ENCODE data around the gene SET. TPM values are rescaled to one million over a fixed set of nuclear protein-coding genes. Genes with fewer than 3 reads are reported as not detected.
"Not testable (repeated sequence)": the region's sequence is repeated elsewhere in the genome, so short reads cannot be mapped to it uniquely, and the experiment has no call there.

Gene SET
- total RNA-seq, 1 donor from 2014 or later: 382 TPM

DNA sequence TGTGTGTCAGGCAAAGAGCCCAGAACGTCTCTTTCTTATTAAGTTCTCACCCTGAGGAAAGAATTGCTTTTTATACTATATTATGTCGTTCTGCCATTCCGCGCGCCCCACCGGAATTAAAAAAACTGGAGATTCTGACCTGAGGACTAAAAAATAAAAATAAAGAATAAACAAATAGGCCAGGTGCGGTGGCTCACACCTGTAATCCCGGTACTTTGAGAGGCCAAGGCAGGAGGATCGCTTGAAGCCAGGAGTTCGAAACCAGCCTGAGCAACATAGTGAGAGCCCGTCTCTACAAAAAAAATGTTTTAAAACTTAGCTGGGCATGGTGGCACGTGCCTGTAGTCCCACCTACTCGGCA lies 31.7 kb upstream of the SET start:
- Mint-ChIP-seq H3K4me1 (ENCODE audit: unreplicated experiment) (peaks cover 20% of the 10 kb centered on the region), H3K4me3 (ENCODE audit: unreplicated experiment) (peak overlapping the region; percentile 85), H3K9me3 (ENCODE audit: unreplicated experiment) (no peaks in the 10 kb centered on the region), H3K36me3 (ENCODE audit: unreplicated experiment) (peaks cover 5% of the 10 kb centered on the region), H3K27me3 (ENCODE audit: unreplicated experiment) (no peaks in the 10 kb centered on the region), H3K27ac (ENCODE audit: unreplicated experiment) (peak overlapping the region; percentile 100)
- no peak for DNase-seq (ENCODE audit: extremely low spot score, unreplicated experiment)
- TF ChIP-seq, protein P1, sequence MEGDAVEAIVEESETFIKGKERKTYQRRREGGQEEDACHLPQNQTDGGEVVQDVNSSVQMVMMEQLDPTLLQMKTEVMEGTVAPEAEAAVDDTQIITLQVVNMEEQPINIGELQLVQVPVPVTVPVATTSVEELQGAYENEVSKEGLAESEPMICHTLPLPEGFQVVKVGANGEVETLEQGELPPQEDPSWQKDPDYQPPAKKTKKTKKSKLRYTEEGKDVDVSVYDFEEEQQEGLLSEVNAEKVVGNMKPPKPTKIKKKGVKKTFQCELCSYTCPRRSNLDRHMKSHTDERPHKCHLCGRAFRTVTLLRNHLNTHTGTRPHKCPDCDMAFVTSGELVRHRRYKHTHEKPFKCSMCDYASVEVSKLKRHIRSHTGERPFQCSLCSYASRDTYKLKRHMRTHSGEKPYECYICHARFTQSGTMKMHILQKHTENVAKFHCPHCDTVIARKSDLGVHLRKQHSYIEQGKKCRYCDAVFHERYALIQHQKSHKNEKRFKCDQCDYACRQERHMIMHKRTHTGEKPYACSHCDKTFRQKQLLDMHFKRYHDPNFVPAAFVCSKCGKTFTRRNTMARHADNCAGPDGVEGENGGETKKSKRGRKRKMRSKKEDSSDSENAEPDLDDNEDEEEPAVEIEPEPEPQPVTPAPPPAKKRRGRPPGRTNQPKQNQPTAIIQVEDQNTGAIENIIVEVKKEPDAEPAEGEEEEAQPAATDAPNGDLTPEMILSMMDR (IDR thresholded peaks at IDR 0.05): no peak

DNA sequence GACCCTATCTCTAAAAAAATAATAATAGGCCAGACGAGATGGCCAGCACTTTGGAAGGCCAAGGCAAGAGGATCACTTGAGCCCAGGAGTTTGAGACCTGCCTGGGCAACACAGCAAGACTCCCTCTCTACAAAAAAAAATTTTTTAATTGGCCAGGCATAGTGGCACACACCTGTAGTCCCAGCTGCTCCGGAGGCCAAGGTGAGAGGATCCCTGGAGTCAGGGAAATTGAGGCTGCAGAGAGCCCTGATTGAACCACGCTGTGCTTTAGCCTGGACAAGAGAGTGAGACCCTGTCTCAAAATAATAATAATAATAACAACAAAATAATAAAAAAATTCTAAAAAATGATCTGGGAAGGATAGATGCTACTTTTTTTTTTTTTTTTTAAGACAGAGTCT lies 31.2 kb upstream of the SET start:
- peak overlapping the region; percentile 100 for H3K27ac Mint-ChIP-seq (ENCODE audit: unreplicated experiment)
- H3K27me3 Mint-ChIP-seq (ENCODE audit: unreplicated experiment): no peaks in the 10 kb centered on the region
- peaks cover 20% of the 10 kb centered on the region for H3K4me1 Mint-ChIP-seq (ENCODE audit: unreplicated experiment)
- TF ChIP-seq, protein P1 (IDR thresholded peaks at IDR 0.05): no peak
- DNase-seq (ENCODE audit: extremely low spot score, unreplicated experiment): no peak
- peaks cover 5% of the 10 kb centered on the region for H3K36me3 Mint-ChIP-seq (ENCODE audit: unreplicated experiment)
- no peaks in the 10 kb centered on the region for H3K9me3 Mint-ChIP-seq (ENCODE audit: unreplicated experiment)
- H3K4me3 Mint-ChIP-seq (ENCODE audit: unreplicated experiment): no peak overlapping the region

DNA sequence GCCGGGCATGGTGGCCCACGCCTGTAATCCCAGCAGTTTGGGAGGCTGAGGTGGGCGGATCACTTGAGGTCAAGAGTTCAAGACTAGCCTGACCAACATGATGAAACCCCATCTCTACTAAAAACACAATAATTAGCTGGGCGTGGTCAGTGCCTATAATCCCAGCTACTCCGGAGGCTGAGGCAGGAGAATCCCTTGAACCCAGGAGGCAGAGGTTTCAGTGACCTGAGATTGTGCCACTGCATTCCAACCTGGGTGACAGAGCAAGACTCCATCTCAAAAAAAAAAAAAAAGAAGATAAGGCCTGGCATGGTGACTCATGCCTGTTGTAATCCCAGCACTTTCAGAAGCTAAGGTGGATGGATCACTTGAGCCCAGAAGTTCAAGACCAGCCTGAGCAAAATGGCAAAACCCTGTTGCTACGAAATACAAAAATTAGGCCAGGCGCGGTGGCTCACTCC lies 22.5 kb upstream of the SET start:
- not testable (repeated sequence) for H3K4me1 Mint-ChIP-seq (ENCODE audit: unreplicated experiment); H3K36me3 Mint-ChIP-seq (ENCODE audit: unreplicated experiment); DNase-seq (ENCODE audit: extremely low spot score, unreplicated experiment); H3K27ac Mint-ChIP-seq (ENCODE audit: unreplicated experiment); H3K4me3 Mint-ChIP-seq (ENCODE audit: unreplicated experiment); H3K27me3 Mint-ChIP-seq (ENCODE audit: unreplicated experiment); H3K9me3 Mint-ChIP-seq (ENCODE audit: unreplicated experiment)

DNA sequence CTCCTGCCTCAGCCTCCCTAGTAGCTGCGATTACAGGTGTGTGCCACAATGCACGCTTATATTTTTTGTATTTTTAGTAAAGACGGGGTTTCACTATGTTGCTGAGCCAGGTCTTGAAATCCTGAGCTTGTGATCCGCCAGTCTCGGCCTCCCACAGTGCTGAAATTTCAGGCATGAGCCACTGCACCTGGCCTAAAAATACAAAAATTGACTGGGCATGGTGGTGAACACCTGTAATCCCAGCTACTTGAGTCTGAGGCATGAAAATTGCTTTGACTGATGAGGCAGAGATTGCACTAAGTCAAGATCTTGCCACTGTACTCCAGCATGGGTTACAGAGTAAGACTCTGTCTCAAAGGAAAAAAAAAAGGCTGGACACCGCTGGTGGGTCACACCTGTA lies 19.2 kb upstream of the SET start:
- Mint-ChIP-seq H3K4me3 (ENCODE audit: unreplicated experiment) (no peak overlapping the region), H3K27ac (ENCODE audit: unreplicated experiment) (no peak overlapping the region), H3K27me3 (ENCODE audit: unreplicated experiment) (no peaks in the 10 kb centered on the region), H3K9me3 (ENCODE audit: unreplicated experiment) (no peaks in the 10 kb centered on the region), H3K36me3 (ENCODE audit: unreplicated experiment) (no peaks in the 10 kb centered on the region), H3K4me1 (ENCODE audit: unreplicated experiment) (no peaks in the 10 kb centered on the region)
- no peak for DNase-seq (ENCODE audit: extremely low spot score, unreplicated experiment)
- TF ChIP-seq, protein P1 (IDR thresholded peaks at IDR 0.05): no peak

DNA sequence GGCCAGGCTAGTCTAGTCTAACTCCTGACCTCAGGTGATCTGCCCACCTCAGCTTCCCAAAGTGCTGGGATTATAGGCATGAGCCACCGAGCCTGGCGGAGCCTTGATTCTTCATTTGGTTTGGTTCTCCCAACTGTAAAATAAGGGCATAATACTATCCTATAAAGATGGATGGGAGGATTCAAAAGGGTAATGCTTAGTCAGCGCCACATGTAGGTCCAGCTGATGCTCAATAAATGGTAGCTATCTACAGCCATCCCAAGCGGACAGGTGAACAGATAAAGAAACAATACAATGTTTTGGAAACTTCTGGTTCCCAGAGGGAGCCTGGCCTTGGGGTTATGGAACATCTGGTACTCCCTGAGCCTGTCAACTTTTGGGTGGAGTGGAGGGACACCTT lies 13.6 kb upstream of the SET start:
- Mint-ChIP-seq H3K27me3 (ENCODE audit: unreplicated experiment) (no peaks in the 10 kb centered on the region), H3K27ac (ENCODE audit: unreplicated experiment) (no peak overlapping the region), H3K36me3 (ENCODE audit: unreplicated experiment) (no peaks in the 10 kb centered on the region), H3K4me3 (ENCODE audit: unreplicated experiment) (no peak overlapping the region), H3K4me1 (ENCODE audit: unreplicated experiment) (no peaks in the 10 kb centered on the region), H3K9me3 (ENCODE audit: unreplicated experiment) (no peaks in the 10 kb centered on the region)
- TF ChIP-seq, protein P1 (IDR thresholded peaks at IDR 0.05): no peak
- no peak for DNase-seq (ENCODE audit: extremely low spot score, unreplicated experiment)

DNA sequence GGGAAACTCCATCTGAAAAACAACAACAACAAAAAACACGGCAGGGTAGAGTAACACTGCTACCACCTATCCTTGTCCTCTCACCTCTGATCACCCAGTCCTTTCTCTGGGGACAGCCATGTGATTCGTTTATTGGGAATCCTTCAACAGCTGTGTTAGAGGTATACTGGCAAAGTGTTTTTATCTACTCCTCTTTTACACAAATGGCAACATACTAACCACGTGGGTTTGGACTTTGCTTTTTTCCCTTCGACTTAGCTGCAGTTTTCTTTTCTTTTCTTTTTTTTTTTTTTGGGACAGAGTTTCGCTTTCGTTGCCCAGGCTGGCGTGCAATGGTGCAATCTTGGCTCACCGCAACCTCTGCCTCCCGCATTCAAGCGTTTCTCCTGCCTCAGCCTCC lies 11.2 kb upstream of the SET start:
- TF ChIP-seq, protein P1 (IDR thresholded peaks at IDR 0.05): no peak
- Mint-ChIP-seq H3K27me3 (ENCODE audit: unreplicated experiment) (no peaks in the 10 kb centered on the region), H3K36me3 (ENCODE audit: unreplicated experiment) (no peaks in the 10 kb centered on the region), H3K4me3 (ENCODE audit: unreplicated experiment) (no peak overlapping the region), H3K27ac (ENCODE audit: unreplicated experiment) (no peak overlapping the region), H3K9me3 (ENCODE audit: unreplicated experiment) (no peaks in the 10 kb centered on the region), H3K4me1 (ENCODE audit: unreplicated experiment) (no peaks in the 10 kb centered on the region)
- DNase-seq (ENCODE audit: extremely low spot score, unreplicated experiment): no peak

Measured in osteocyte (in vitro differentiated cells).